Liver (tissue), 9 donors: Measurements from ENCODE around the gene ACSL1. TPM values are rescaled to one million over a fixed set of nuclear protein-coding genes. Genes with fewer than 3 reads are reported as not detected.
A peak's percentile ranks its signal among the peaks of the same experiment; 100 is the strongest.

ENCODE experiments used
- DNase-seq: peaks from one replicate; pipeline ENCODE4 v3.0.0-alpha.2; 2017; ENCODE audit warnings: low spot score
- H3K27ac ChIP-seq, 2 donors: one replicate each; pipeline ENCODE4 v1.7.0; 2013; ENCODE audit warnings: inconsistent platforms in 2 of 2, low read length in 2 of 2, control low read depth in 1 of 2, low read depth in 1 of 2, mild to moderate bottlenecking in 1 of 2
- H3K27me3 ChIP-seq, 4 donors: one replicate each; pipeline versions ENCODE4 v1.6.1 to v1.7.0; 2013; ENCODE audit warnings: low read length in 3 of 4, inconsistent platforms in 1 of 4, mild to moderate bottlenecking in 1 of 4, moderate library complexity in 1 of 4; ENCODE audit not compliant: control insufficient read depth in 4 of 4, insufficient read depth in 4 of 4
- H3K36me3 ChIP-seq, 4 donors: one replicate each; pipeline versions ENCODE4 v1.6.1 to v1.7.0; 2013; ENCODE audit warnings: low read length in 3 of 4, mild to moderate bottlenecking in 3 of 4, low read depth in 1 of 4, moderate library complexity in 1 of 4; ENCODE audit not compliant: control insufficient read depth in 4 of 4, insufficient read depth in 3 of 4
- H3K4me1 ChIP-seq, 4 donors: one replicate each; pipeline versions ENCODE4 v1.6.1 to v1.7.0; 2013; ENCODE audit warnings: low read length in 3 of 4, mild to moderate bottlenecking in 3 of 4, moderate library complexity in 1 of 4; ENCODE audit not compliant: control insufficient read depth in 4 of 4, insufficient read depth in 4 of 4
- H3K4me3 ChIP-seq, 3 donors: one replicate each; pipeline versions ENCODE4 v1.6.1 to v1.7.0; 2013; ENCODE audit warnings: low read length in 3 of 3, control low read depth in 1 of 3, low read depth in 1 of 3, mild to moderate bottlenecking in 1 of 3
- H3K9ac ChIP-seq, 2 donors: one replicate each; pipeline ENCODE4 v1.7.0; 2013; ENCODE audit warnings: low read length in 2 of 2, mild to moderate bottlenecking in 2 of 2, moderate library complexity in 2 of 2, control low read depth in 1 of 2, low read depth in 1 of 2
- H3K9me3 ChIP-seq, 4 donors: one replicate each; pipeline versions ENCODE4 v1.6.1 to v1.7.0; 2013; ENCODE audit warnings: low read length in 3 of 4; ENCODE audit not compliant: control insufficient read depth in 4 of 4
- ATF3 ChIP-seq: IDR thresholded peaks from 2 replicates; pipeline ENCODE4 v1.6.1; 2016; ENCODE audit warnings: antibody characterized with exemption
- CTCF ChIP-seq: fragments of 150-350 bp; IDR thresholded peaks from 2 replicates; pipeline ENCODE4 v1.5.1; 2017; ENCODE audit warnings: improper control_type of control experiment, low read depth, low read length; ENCODE audit not compliant: missing input control
- EGR1 ChIP-seq, 2 donors: IDR thresholded peaks; 2 replicates each; pipeline ENCODE4 v1.6.1; 2016 to 2018; ENCODE audit warnings: antibody characterized with exemption in 2 of 2, low read depth in 2 of 2
- FOXA1 ChIP-seq: IDR thresholded peaks from 2 replicates; pipeline ENCODE4 v1.6.1; 2016; ENCODE audit warnings: antibody characterized with exemption
- FOXA2 ChIP-seq: IDR thresholded peaks from 2 replicates; pipeline ENCODE4 v1.6.1; 2016; ENCODE audit warnings: antibody characterized with exemption
- HNF4A ChIP-seq, 2 donors: conservative IDR thresholded peaks; 2 replicates each; pipeline ENCODE4 v1.6.1; 2016; ENCODE audit warnings: antibody characterized with exemption in 2 of 2, mild to moderate bottlenecking in 2 of 2
- HNF4G ChIP-seq: IDR thresholded peaks from 2 replicates; pipeline ENCODE4 v1.6.1; 2016; ENCODE audit warnings: antibody characterized with exemption
- JUND ChIP-seq, 2 donors: IDR thresholded peaks; 2 replicates each; pipeline ENCODE4 v1.6.1; 2016; ENCODE audit warnings: antibody characterized with exemption in 2 of 2
- NR2F2 ChIP-seq: IDR thresholded peaks from 2 replicates; pipeline ENCODE4 v1.6.1; 2016; ENCODE audit warnings: antibody characterized with exemption
- RAD21 ChIP-seq, 2 donors: IDR thresholded peaks; 2 replicates each; pipeline ENCODE4 v1.6.1; 2016; ENCODE audit warnings: antibody characterized with exemption in 2 of 2, mild to moderate bottlenecking in 2 of 2
- TAF1 ChIP-seq: conservative IDR thresholded peaks from 2 replicates; pipeline ENCODE4 v1.6.1; 2016; ENCODE audit warnings: antibody characterized with exemption, mild to moderate bottlenecking
- WGBS: extraction: QIAGEN DNeasy Blood & Tissue Kit; methylation state at CpG from one replicate; pipeline ENCODE4 v1.1.7; 2013; 5-methylcytosine and 5-hydroxymethylcytosine counted together
- polyA plus RNA-seq, 2 donors: library from polyadenylated mRNA; stranded (reverse) in 1 of 2; unstranded in 1 of 2; fragments of 200-250 nt in 1 of 2; fragments of >200 nt in 1 of 2; fragmentation: Nextera tagmentation in 1 of 2; extraction: Ambion mirVana in 1 of 2; gene quantifications; one replicate each; pipeline versions ENCODE4 v1.2.1 to v1.2.3, GENCODE V29; 2013 to 2015
- total RNA-seq, 2 donors: library from RNA; depleted of rRNA; stranded (reverse); fragments of >200 nt; gene quantifications; one replicate each; pipeline ENCODE4 v1.2.3, GENCODE V29; 2014
- TF ChIP-seq, protein P1 (sequence below): IDR thresholded peaks from 2 replicates; pipeline ENCODE4 v1.6.1; 2016; ENCODE audit warnings: antibody characterized with exemption, mild to moderate bottlenecking
- TF ChIP-seq, protein P2 (sequence below): IDR thresholded peaks from 2 replicates; pipeline ENCODE4 v1.6.1; 2016; ENCODE audit warnings: antibody characterized with exemption
- donor health status: healthy.
- donor health status: healthy.
- donor health status: healthy.
- donor health status: healthy.
- donor health status: healthy.

The ACSL1 gene
- total and polyA plus RNA-seq, 4 donors, result 210 to 2,226 (median 878) TPM

- H3K36me3 ChIP-seq, result peaks cover 0 to 1% (median 0%) of the 10 kb centered on the region in 4 donors
- no peaks in the 10 kb centered on the region for H3K9me3 ChIP-seq
- no peak for DNase-seq
- no peak for TF ChIP-seq HNF4A (conservative IDR thresholded peaks at IDR 0.05)
- TF ChIP-seq TAF1, result no peak
- TF ChIP-seq CTCF, result no peak
- TF ChIP-seq ATF3, result no peak
- TF ChIP-seq HNF4G, result no peak
- TF ChIP-seq FOXA1, result no peak
- TF ChIP-seq RAD21 (IDR thresholded peaks at IDR 0.05), result no peak
- TF ChIP-seq NR2F2, result no peak
- TF ChIP-seq, protein P1, sequence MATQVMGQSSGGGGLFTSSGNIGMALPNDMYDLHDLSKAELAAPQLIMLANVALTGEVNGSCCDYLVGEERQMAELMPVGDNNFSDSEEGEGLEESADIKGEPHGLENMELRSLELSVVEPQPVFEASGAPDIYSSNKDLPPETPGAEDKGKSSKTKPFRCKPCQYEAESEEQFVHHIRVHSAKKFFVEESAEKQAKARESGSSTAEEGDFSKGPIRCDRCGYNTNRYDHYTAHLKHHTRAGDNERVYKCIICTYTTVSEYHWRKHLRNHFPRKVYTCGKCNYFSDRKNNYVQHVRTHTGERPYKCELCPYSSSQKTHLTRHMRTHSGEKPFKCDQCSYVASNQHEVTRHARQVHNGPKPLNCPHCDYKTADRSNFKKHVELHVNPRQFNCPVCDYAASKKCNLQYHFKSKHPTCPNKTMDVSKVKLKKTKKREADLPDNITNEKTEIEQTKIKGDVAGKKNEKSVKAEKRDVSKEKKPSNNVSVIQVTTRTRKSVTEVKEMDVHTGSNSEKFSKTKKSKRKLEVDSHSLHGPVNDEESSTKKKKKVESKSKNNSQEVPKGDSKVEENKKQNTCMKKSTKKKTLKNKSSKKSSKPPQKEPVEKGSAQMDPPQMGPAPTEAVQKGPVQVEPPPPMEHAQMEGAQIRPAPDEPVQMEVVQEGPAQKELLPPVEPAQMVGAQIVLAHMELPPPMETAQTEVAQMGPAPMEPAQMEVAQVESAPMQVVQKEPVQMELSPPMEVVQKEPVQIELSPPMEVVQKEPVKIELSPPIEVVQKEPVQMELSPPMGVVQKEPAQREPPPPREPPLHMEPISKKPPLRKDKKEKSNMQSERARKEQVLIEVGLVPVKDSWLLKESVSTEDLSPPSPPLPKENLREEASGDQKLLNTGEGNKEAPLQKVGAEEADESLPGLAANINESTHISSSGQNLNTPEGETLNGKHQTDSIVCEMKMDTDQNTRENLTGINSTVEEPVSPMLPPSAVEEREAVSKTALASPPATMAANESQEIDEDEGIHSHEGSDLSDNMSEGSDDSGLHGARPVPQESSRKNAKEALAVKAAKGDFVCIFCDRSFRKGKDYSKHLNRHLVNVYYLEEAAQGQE, result no peak
- H3K4me1 ChIP-seq, result peaks cover 0 to 14% (median 11%) of the 10 kb centered on the region in 4 donors
- 86% methylated on average over 5 of the region's 5 CpGs for WGBS
- H3K9ac ChIP-seq, result no peak overlapping the region
- no peak overlapping the region for H3K4me3 ChIP-seq
- no peak overlapping the region for H3K27ac ChIP-seq
- no peaks in the 10 kb centered on the region for H3K27me3 ChIP-seq
Observed at GRCh38 chr4:184729946-184730345, 95.8 kb downstream of the ACSL1 start.

GRCh38 chr4:184728858-184729257 is 96.9 kb downstream of the ACSL1 start:
- WGBS, result 58% methylated on average over 2 of the region's 2 CpGs
- no peak overlapping the region for H3K4me3 ChIP-seq

GRCh38 chr4:184727430-184727829 is 98.3 kb downstream of the ACSL1 start:
- 93% methylated on average over 3 of the region's 3 CpGs for WGBS
- no peaks in the 10 kb centered on the region for H3K27me3 ChIP-seq
- no peak for DNase-seq

More at GRCh38 chr4:184728858-184729257, 96.9 kb downstream of the ACSL1 start:
- H3K9ac ChIP-seq, result no peak overlapping the region
- no peaks in the 10 kb centered on the region for H3K27me3 ChIP-seq
- peak in 1 of 2 donors; percentile 13 for TF ChIP-seq HNF4A (conservative IDR thresholded peaks at IDR 0.05)
- TF ChIP-seq TAF1, result no peak
- H3K4me1 ChIP-seq, result peaks cover 0 to 11% (median 8%) of the 10 kb centered on the region in 4 donors
- no peaks in the 10 kb centered on the region for H3K9me3 ChIP-seq
- no peak for DNase-seq
- no peak overlapping the region for H3K27ac ChIP-seq
- peaks cover 0 to 1% (median 0%) of the 10 kb centered on the region in 4 donors for H3K36me3 ChIP-seq

More at GRCh38 chr4:184727430-184727829, 98.3 kb downstream of the ACSL1 start:
- H3K27ac ChIP-seq, result no peak overlapping the region
- H3K4me1 ChIP-seq, result no peaks in the 10 kb centered on the region
- TF ChIP-seq EGR1 (IDR thresholded peaks at IDR 0.05; ENCODE audit: low read depth in 2 of 2), result no peak
- TF ChIP-seq, protein P1, result no peak
- TF ChIP-seq FOXA2, result no peak
- TF ChIP-seq, protein P2, sequence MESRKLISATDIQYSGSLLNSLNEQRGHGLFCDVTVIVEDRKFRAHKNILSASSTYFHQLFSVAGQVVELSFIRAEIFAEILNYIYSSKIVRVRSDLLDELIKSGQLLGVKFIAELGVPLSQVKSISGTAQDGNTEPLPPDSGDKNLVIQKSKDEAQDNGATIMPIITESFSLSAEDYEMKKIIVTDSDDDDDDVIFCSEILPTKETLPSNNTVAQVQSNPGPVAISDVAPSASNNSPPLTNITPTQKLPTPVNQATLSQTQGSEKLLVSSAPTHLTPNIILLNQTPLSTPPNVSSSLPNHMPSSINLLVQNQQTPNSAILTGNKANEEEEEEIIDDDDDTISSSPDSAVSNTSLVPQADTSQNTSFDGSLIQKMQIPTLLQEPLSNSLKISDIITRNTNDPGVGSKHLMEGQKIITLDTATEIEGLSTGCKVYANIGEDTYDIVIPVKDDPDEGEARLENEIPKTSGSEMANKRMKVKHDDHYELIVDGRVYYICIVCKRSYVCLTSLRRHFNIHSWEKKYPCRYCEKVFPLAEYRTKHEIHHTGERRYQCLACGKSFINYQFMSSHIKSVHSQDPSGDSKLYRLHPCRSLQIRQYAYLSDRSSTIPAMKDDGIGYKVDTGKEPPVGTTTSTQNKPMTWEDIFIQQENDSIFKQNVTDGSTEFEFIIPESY, result no peak
- no peak for TF ChIP-seq JUND (IDR thresholded peaks at IDR 0.05)
- no peak for TF ChIP-seq HNF4G
- no peak for TF ChIP-seq RAD21 (IDR thresholded peaks at IDR 0.05)
- H3K4me3 ChIP-seq, result no peak overlapping the region
- H3K9ac ChIP-seq, result no peak overlapping the region
- H3K36me3 ChIP-seq, result peaks cover 0 to 1% (median 0%) of the 10 kb centered on the region in 4 donors
- no peaks in the 10 kb centered on the region for H3K9me3 ChIP-seq
